AG10803 (cell line): ENCODE measurements around the gene LEP.

ENCODE experiments used
- DNase-seq: peaks from one replicate; pipeline ENCODE4 v3.0.0; 2010; ENCODE audit warnings: low read depth
- H3K4me3 ChIP-seq: 2 replicates; pipeline ENCODE4 v1.5.1; 2011; ENCODE audit warnings: mild to moderate bottlenecking, low read length, control low read depth
- CTCF ChIP-seq: conservative IDR thresholded peaks from 2 replicates; pipeline ENCODE4 v1.5.1; 2011; ENCODE audit warnings: mild to moderate bottlenecking, low read length, control low read depth, inconsistent platforms

Gene LEP

GRCh38 chr7:128266529-128266882 is 25.4 kb downstream of the LEP start:
- TF ChIP-seq CTCF, result no peak
- no peak for DNase-seq

GRCh38 chr7:128266883-128267594 is 26.0 kb downstream of the LEP start:
- DNase-seq, result peak; percentile 77
- no peak for TF ChIP-seq CTCF
- peak overlapping the region; percentile 23 for H3K4me3 ChIP-seq

More at GRCh38 chr7:128266529-128266882, 25.4 kb downstream of the LEP start:
- peak overlapping the region; percentile 23; the same call in 1 of the 2 replicates for H3K4me3 ChIP-seq

- H3K4me3 ChIP-seq, result peak overlapping the region; percentile 23
- no peak for DNase-seq
- TF ChIP-seq CTCF, result no peak
Observed at GRCh38 chr7:128267595-128267924, 26.5 kb downstream of the LEP start.

- no peak overlapping the region for H3K4me3 ChIP-seq
- TF ChIP-seq CTCF, result no peak
- DNase-seq, result no peak
Observed at GRCh38 chr7:128268233-128268632, 27.2 kb downstream of the LEP start.

GRCh38 chr7:128270826-128271272 is 29.8 kb downstream of the LEP start:
- DNase-seq, result no peak
- no peak overlapping the region for H3K4me3 ChIP-seq
- TF ChIP-seq CTCF, result 0 out of 2 replicates have a peak, but pooled peaks have one; percentile 22

GRCh38 chr7:128271471-128271941 is 30.4 kb downstream of the LEP start:
- peak overlapping the region; percentile 31 for H3K4me3 ChIP-seq
- TF ChIP-seq CTCF, result no peak
- DNase-seq, result no peak

- no peak for TF ChIP-seq CTCF
- peak overlapping the region; percentile 31 for H3K4me3 ChIP-seq
- no peak for DNase-seq
Observed at GRCh38 chr7:128271942-128272481, 30.9 kb downstream of the LEP start.
